ENCODE results near the gene EPHA4.

- TF ChIP-seq, protein P1, sequence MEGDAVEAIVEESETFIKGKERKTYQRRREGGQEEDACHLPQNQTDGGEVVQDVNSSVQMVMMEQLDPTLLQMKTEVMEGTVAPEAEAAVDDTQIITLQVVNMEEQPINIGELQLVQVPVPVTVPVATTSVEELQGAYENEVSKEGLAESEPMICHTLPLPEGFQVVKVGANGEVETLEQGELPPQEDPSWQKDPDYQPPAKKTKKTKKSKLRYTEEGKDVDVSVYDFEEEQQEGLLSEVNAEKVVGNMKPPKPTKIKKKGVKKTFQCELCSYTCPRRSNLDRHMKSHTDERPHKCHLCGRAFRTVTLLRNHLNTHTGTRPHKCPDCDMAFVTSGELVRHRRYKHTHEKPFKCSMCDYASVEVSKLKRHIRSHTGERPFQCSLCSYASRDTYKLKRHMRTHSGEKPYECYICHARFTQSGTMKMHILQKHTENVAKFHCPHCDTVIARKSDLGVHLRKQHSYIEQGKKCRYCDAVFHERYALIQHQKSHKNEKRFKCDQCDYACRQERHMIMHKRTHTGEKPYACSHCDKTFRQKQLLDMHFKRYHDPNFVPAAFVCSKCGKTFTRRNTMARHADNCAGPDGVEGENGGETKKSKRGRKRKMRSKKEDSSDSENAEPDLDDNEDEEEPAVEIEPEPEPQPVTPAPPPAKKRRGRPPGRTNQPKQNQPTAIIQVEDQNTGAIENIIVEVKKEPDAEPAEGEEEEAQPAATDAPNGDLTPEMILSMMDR (optimal IDR thresholded peaks at IDR 0.05 in 1 of 3, IDR thresholded peaks at IDR 0.05 in 1 of 3, conservative IDR thresholded peaks at IDR 0.05 in 1 of 3; ENCODE audit: extremely low read depth in 1 of 3, insufficient read depth in 2 of 3, low read length in 3 of 3): no peak
- TF ChIP-seq EZH2 (IDR thresholded peaks at IDR 0.05; ENCODE audit: low read length): no peak
Observed at GRCh38 chr2:221505605-221506004, 66.5 kb downstream of the EPHA4 start.

Data from keratinocyte (primary cell).